Myocyte (in vitro differentiated cells): ENCODE data around the gene GABBR1. TPM values are rescaled to one million over a fixed set of nuclear protein-coding genes. Genes with fewer than 3 reads are reported as not detected.
A peak's percentile ranks its signal among the peaks of the same experiment; 100 is the strongest.

ENCODE experiments used
- DNase-seq: peaks from one replicate; pipeline ENCODE4 v3.0.0-alpha.2; 2012; ENCODE audit warnings: low read depth
- total RNA-seq: library from RNA; depleted of rRNA; stranded (reverse); fragments of >200 nt; gene quantifications from 2 replicates; pipeline ENCODE4 v1.2.3, GENCODE V29; 2014

GABBR1 gene
- total RNA-seq, 1 donor from 2014 or later, result 7.8 TPM

DNA sequence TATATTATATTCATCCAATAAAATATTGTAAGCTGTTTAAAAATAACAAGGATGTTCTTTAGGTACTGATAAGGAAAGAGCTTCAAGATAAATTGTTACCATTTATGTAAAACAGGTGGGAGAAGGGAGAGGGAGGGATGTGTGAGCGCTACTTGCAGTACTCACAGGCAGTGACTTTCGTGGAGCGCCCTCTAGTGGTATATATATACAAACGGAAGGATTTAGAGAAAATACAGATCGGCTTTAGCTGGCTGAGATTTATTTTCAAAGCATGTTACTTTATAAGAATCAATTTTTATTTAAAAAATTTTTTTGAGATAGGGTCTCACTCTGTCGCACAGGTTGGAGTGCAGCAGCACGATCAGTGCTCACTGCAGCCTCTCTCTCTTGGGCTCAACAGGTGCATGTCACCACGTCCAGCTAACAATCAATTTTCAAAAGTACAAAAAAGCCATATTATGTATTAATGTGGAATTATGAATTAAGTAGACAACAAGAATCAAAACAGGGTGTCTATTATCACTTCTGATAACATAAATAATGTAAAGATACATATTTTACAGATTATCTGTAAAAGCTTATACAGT, 20.6 kb upstream of the GABBR1 start:
- peak; percentile 70 for DNase-seq

GRCh38 chr6:29652198-29652584, 19.2 kb upstream of the GABBR1 start:
- no peak for DNase-seq

- peak; percentile 38 for DNase-seq
Observed at GRCh38 chr6:29651413-29652197, 18.6 kb upstream of the GABBR1 start.

GRCh38 chr6:29649701-29650673, 17.0 kb upstream of the GABBR1 start:
- DNase-seq, result peak; percentile 99

DNA sequence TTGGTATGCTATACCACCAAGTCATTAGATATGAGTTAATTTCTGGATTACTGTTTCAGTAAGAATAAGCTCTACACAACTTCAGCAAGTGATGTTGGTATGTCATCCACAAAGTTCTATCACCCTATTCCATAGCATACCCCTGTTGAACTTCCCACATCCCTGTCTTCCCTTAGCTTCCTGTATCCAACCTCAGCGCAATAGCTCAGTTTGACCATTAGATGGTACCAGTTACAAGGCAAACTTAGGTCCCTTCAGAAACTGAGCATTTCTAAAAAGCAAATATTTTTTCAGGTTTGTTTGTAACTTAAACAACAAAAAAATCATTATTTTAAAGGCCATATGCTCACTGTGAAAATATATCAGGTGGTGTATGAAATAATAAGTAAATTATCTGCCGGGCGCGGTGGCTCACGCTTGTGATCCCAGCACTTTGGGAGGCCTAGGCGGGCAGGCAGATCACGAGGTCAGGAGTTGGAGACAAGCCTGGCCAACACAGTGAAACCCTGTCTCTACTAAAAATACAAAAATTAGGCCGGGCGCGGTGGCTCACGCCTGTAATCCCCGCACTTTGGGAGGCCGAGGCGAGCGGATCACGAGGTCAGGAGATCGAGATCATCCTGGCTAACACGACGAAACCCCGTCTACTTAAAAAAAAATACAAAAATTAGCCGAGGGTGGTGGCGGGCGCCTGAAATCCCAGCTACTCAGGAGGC, 15.1 kb upstream of the GABBR1 start:
- DNase-seq, result peak; percentile 27

- no peak for DNase-seq
Observed at GRCh38 chr6:29641430-29642148, 8.6 kb upstream of the GABBR1 start.

GRCh38 chr6:29637247-29637646, 4.3 kb upstream of the GABBR1 start:
- no peak for DNase-seq

GRCh38 chr6:29633534-29633905, 537 bp upstream of the GABBR1 start:
- DNase-seq, result no peak

GRCh38 chr6:29631860-29632731, 887 bp downstream of the GABBR1 start:
- peak; percentile 45 for DNase-seq

GRCh38 chr6:29631209-29631810, 1.7 kb downstream of the GABBR1 start:
- no peak for DNase-seq

DNA sequence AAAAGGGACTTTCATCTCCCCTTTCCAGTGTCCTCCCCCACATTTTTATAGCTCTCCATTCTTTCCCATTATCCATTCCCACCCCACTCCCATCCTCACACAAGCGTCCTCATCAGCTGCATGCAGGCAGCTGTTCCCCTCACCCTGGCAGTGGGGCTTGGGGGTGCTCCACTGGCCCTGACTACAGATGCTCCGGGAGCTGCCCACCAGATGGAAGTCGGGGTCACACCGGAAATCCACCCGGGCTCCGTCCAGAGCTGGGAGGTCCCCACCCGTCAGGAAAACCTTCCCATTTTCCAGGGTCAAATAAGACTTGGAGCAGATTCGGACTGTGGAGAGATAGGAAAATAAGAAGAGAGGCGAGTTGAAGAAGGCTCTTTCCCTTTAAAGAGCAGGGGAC, 2.7 kb downstream of the GABBR1 start:
- no peak for DNase-seq

DNA sequence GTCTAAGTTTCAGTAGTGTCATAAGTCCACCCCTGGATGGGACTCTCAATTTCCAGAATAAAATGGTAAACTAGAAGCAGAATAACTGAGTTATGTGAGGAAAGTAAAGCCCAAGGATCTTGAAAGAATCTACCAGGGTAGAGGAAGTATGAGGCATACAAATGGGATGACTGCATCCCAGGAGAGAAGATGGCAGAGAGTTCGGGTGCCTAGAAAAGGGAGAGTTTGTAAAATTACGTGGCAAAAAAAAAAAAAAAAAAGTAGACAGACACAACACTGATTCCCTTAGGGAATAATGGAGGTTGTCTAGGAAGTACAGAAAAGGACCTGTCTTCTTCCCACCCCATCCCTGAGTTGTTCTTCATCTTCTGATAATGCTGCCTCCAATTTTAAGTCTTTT, 3.4 kb downstream of the GABBR1 start:
- DNase-seq, result no peak

DNA sequence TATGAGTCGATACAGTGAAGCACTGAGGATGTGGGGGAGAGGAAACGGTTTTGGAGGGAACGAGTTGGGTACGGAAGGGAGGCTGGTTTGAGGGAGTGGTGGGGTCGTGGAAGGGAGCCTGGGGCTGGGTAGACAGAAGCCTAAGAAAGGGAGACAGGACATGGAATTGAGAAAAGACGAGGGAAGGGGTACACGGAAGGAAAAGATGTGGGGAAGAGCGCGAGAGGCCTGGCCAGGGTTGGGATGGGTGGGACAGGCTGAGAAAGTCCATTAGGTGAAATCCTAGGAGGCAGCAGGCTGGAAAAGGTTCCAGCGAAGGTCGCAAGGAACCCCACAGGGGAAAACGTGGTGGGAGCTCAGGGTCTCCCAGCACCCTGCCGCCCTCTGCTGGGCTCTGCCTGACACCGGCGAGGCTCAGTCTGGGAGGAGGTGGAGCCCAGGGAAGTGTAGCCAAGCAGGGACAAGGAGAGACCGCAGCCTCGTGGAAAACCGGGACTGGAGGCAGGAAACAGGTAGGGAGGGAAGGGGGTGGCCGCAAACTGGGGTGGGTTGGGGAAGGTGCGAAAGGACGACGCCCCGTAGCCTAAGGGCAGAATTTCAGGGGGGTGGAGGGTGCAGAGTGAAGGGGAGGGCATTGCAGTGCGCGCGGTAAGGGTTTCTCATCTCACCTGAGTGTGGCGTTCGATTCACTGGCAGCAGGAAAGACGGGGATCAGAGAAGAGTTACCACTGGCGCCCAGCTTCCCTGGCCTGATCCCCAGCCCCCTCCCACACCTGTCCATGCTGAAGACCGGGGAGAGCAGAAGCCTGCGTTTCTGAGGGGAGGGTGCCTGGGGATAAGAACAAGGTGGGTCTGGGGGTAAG, 4.3 kb downstream of the GABBR1 start:
- peak; percentile 72 for DNase-seq

DNA sequence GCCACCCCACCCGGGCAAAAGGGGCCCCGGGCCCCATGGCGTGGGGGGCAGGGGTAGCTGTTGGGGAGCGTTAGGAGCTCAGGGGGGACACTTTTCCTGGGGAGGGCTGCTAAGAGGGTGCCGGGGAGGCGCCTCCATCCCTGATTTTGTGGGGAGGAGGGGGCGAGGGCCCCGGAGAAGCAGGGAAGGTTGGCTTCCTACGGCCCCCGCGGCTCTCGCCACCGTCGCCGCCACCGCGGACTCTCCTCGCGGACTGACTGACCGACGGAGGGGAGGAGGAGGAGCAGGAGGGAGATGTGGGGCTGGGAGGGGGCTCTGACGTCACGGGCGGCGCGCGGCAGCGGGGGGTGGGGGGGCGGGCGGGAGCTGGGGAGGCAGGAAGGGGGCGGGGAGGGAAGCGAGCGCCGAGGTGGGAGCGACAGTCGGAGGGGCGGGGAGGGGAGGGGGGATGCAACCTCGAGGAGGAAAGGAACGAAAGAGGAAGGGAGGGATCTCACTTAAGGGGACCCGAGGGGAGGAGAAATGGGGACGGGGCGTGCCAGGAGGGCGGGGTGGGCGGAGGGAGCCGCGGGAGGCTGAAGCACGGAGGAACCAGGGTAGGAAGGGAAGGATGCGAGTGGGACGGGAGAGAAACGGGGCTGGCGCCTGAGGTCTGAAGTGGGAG, 5.1 kb downstream of the GABBR1 start:
- peak; percentile 59 for DNase-seq

DNA sequence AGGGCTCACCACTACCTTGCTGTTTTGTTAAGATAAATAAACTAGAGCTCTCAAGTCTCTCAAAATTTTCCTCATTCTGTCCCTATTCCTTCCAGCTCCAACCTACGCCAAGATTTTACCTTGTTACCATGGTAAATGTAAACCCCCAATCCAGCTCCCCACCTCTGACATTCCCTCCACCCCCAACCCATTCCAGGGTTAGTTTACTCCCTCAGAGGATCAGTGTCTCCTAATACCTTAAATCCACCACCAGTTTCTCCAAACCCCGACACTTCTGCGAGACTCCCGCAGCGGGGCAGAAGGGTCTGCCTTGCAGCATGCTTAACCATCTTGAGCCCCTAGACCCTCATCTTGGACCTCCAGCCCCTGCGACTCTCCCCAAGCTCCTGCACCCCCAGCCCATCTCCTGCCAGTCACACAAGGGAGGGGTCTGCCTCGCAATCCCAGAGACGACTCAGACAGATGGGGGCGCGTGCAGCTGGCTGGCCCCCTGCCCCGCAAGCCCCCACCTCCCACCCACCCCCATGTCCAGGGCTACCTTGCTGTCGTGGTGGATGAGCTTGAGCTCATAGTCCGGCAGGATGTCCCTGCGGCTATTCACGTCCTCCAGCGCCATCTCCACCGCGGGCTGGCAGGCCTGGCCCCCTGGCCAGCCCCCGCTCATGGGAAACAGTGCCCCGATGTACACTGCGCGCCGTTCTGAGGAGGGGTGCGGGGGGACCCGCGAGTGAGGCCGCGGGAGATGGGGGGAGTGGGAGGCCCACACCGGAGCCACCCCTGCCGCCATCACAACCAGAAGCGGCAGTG, 5.8 kb downstream of the GABBR1 start:
- DNase-seq, result no peak

GRCh38 chr6:29625337-29625930, 7.5 kb downstream of the GABBR1 start:
- no peak for DNase-seq
